HG03571 (cell line): ENCODE measurements around the gene IMMP2L.

ENCODE experiments used
- ATAC-seq: cut with Tn5 transposase; IDR thresholded peaks from one replicate; pipeline ENCODE4 v1.9.1; 2021; ENCODE audit not compliant: unreplicated experiment

Gene IMMP2L

DNA sequence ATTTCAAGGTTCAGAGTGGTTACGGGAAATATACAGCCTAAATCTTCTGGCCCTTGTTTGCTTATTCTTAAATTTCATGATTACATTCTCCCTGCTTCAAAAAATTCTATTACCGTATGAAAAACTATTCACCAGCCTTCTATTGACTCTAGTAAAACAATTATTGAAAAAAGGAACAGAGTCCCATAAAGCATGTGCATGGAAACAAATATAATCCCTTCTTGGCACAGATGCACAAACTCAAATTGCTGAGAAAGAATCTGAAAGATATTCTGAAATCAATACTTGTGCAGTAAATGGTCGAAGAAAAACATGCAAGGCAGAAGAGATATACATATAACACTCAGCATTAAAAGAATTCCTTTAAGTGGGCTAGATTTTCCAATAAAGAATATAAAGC lies 387.8 kb downstream of the IMMP2L start:
- ATAC-seq: no peak

DNA sequence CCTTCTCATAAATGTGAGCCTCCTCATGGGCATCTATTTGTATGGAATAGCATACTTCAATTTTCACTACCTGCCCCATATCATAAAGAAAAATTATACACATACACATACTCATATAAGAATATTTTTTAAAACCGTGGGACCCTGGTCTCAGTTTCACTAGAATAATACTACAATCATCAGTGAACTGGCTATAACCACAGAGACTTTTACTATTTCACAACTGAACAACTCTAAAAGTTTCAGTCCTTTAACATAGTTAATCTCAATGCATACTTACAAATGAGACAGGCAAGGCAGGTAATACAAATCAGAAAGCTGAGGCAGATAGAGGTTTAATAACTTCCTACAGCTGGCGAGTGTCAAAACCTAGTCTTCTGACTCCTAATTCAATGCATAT lies 388.3 kb downstream of the IMMP2L start:
- no peak for ATAC-seq

DNA sequence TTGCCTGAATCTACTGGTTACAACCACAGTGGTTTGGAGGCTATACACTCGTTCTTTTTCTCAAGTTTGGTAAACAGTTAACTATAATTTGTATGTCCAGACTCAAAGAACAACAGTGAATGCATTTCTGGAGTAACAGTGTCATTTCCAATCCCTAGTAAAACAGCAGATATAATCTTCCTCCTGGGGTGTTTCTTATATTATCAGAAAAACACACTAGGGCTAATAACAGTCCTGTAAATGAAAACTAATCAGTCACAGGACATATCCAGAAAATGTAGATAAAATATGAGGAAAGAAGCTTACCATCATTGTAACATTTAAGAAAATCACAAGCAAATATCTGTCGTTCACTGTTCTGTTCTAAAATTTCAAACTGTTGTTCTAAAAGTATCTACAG lies 388.8 kb downstream of the IMMP2L start:
- ATAC-seq: no peak

GRCh38 chr7:111172564-111173257 lies 389.6 kb downstream of the IMMP2L start:
- ATAC-seq: no peak

DNA sequence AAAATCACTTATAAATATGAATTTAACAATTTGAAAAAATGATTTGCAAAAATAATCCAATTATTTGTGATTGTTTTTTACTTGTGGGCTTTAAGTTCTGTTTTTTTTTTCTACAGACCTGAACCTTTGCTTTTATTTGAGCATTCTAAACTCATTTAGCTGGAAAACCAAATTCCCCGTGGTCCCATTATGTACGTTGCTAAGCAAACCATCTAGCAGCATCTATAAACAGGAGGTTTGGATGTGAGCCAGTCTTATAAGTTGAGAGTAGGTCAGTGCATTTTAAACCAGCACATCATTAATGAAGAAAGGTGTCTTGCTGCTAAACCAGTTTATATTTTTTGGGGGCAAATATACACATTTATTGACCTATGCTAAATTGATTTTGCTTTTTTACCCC lies 394.1 kb downstream of the IMMP2L start:
- no peak for ATAC-seq

GRCh38 chr7:111164442-111164841 lies 397.9 kb downstream of the IMMP2L start:
- no peak for ATAC-seq

DNA sequence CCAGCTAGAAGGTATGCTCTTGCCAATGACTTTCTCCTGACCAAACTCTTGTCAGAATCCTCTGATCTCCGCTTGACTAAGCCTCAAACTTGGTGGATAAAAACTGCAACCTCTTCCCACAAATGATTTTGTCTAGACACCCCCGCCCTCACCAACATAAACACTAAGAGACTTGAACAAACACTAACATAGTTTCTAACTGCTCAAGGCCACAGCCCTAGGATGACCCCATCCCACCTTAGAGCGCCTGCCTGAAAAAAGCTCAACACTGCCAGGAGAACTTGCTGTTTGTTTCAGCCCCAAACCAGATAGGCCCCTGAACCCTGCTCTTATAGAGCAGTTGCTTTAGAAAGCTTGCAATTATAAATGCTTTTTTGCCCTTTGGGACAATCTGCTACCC lies 399.6 kb downstream of the IMMP2L start:
- ATAC-seq: no peak

DNA sequence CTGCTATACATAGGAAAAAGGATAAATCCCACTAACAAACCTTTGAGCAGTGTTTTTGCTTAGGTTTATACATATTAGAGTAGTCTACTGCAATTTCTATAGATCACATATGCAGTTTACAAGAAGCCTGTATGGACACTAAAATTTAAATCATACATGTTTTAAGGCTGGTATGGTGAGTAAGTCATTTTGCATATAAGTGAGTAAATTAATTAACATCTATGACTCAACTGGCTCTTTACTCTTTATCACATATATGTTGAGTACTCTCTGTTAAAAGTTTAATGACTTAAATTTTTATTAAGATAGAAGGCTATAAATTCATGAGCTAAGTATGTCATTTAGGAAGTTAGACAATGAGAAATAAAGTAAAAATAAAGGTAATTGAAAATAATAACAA lies 402.0 kb downstream of the IMMP2L start:
- ATAC-seq: no peak

GRCh38 chr7:111159426-111159825 lies 402.9 kb downstream of the IMMP2L start:
- ATAC-seq: no peak

- no peak for ATAC-seq
Observed at GRCh38 chr7:111150709-111151108, 411.6 kb downstream of the IMMP2L start.

GRCh38 chr7:111147708-111148533 lies 414.4 kb downstream of the IMMP2L start:
- no peak for ATAC-seq

DNA sequence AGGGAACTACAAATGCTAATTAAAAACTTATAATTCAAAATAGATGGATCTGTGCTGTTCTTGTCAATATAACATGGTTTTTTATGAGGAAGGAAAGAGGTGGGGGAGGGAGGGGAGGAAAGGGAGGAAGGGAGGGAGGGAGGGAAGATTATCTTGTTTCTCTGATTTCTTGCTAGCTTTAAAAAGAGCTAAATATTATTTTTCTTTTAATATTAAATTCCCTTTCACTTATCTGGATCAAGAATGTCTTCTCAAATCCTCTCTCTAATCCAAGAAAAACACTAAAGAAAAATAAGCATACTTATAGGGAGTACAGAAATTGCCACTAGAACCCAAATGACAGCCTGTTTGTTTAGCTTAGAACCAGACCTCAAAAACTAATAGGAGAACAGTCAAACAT lies 416.2 kb downstream of the IMMP2L start:
- no peak for ATAC-seq

GRCh38 chr7:111145472-111145871 lies 416.8 kb downstream of the IMMP2L start:
- no peak for ATAC-seq

DNA sequence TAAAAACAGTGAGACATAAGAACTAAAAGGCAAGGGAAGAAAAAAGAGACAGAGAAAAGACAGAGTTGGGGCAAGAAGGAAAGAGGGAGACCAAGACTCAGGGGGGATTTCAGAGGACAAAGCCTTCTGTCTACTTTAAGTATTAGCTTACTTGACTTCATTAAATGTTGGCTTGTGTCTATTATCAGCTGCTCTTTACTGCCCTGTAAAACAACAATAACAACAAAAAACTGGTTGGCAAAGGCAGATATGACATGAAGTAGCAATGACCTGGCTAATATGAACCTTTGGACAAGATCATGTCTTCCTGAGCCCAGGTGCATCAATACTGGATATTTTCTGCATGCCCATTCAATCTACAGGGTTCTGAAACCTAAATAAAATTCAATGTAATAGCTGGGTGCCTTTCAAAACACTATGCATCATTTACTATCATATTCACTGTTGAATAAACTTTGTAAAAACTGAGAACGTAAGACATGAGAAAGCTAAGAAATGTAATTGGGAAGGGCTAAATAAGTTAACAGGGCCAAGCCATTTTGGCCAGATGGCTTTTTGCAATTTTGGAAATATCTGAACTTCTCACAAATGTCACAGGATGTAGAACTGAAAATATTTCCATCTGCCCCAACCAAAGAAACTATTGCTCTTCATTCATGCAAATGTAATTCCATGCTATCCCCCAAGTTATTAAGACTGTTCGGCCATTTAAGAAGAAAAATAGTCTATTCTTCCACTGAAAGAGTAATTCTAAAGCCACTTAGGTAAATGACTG lies 422.0 kb downstream of the IMMP2L start:
- ATAC-seq: no peak

GRCh38 chr7:111138586-111138985 lies 423.7 kb downstream of the IMMP2L start:
- ATAC-seq: no peak

DNA sequence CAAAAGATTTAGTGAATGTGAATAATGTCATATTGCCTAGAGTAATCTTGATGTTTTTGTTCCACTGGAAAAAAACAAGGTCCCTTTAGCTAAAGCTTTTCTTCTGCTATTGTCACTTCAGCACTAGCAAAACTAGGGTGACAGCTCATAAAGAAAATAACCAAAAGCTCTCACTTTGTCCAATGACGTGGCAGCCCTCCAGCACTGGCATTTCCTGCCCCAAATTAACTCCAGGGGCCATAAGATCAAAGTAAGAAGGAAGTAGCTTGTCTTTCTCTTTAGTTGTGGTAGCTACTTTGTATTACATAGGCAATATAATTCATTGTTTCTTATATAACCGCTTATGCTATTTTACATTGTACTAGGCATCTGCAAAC lies 424.1 kb downstream of the IMMP2L start:
- peak; percentile 98 for ATAC-seq

- ATAC-seq: peak; percentile 63
Observed at GRCh38 chr7:111137296-111138192, 424.7 kb downstream of the IMMP2L start.

DNA sequence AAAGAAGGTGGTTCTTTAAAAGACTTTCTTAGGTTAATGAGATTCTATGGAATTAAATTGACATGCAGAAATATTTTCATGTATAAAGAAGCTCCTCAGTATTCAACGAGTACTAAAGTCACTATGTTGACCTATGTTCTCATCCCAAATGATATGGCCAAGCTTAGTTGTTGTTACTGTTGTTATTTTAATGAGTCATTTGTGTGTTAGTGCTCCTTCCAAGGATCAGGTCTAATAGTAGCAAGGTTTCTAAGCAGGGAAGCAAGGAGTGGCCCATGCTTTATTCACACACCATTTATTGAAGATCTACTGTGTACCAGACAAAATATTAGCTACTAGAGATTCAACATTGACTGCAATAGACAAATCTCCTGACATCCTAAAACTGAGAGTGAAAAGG lies 429.5 kb downstream of the IMMP2L start:
- ATAC-seq: no peak

DNA sequence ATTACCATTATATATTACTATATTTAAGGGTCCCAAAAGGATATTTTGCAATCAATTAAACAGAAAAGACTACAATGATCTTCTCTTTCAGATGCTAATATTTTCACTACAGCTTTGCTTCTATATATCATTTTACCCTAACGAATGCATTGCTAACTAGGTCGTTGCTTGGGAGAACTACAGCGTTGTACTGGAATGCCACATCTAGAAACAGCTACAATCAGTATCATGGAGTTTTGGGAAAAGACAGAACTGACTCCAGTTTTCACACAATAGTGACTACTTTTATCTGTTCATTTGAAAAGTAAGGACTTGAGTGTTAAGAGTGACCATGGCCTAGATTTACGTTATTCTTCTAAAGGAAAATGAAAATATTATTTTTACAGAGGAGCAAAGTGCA lies 432.9 kb downstream of the IMMP2L start:
- ATAC-seq: no peak

GRCh38 chr7:111126987-111127386 lies 435.3 kb downstream of the IMMP2L start:
- no peak for ATAC-seq

- no peak for ATAC-seq
Observed at GRCh38 chr7:111115966-111116365, 446.3 kb downstream of the IMMP2L start.
